RWPE1 (cell line): ENCODE measurements around the gene SSTR4.

Source experiments
- CTCF ChIA-PET: fragments of 350-600 bp; sonication (Branson Sonifier 250); formaldehyde crosslinking; extraction: SDS; loops from one replicate; lab custom pipeline; 2021; lab: Yijun Ruan, JAX
- POLR2A ChIA-PET: fragments of 400-600 bp; formaldehyde crosslinking; extraction: SDS; loops from one replicate; lab custom pipeline; 2020; ENCODE audit warnings: antibody characterized with exemption; ENCODE audit not compliant: low non-redundant PET; lab: Yijun Ruan, JAX
- DNase-seq: peaks from one replicate; pipeline ENCODE4 v3.0.0; 2012; ENCODE audit warnings: low spot score
- H3K27ac ChIP-seq: fragments of 450-650 bp; 2 replicates; pipeline ENCODE4 v1.5.1; 2017
- TF ChIP-seq, protein P1 (sequence below): fragments of 450-650 bp; conservative IDR thresholded peaks from 2 replicates; pipeline ENCODE4 v1.5.1; 2017; ENCODE audit warnings: low read depth, mild to moderate bottlenecking

SSTR4 gene

DNA sequence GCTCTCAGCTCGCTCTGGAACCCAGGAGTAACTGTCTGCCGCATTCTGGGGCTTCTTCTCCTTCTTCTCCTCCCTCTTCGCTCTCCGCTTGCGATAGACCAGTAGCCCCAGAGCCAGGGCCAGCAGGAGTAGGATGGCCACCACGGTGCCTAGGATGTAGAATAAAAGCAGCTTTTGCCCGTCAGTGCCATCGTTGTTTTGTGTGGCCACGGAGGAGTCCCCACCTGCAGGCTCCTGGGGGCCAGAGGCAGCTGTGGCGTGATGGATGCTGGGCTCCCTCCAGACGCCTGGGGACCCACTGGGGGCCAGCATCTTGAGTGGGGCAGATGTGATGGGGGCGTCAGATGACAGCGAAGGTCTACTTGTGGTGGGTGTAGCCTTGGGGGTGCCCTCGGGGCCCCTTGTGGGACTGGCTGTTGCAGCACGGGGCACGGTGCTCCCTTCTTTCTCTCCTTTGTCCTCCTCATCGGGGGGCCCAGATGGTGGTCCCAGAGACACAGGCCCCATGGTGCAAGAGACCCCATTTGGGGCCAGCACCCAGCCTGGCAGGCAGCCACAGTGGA lies 49.3 kb downstream of the SSTR4 start:
- TF ChIP-seq, protein P1, sequence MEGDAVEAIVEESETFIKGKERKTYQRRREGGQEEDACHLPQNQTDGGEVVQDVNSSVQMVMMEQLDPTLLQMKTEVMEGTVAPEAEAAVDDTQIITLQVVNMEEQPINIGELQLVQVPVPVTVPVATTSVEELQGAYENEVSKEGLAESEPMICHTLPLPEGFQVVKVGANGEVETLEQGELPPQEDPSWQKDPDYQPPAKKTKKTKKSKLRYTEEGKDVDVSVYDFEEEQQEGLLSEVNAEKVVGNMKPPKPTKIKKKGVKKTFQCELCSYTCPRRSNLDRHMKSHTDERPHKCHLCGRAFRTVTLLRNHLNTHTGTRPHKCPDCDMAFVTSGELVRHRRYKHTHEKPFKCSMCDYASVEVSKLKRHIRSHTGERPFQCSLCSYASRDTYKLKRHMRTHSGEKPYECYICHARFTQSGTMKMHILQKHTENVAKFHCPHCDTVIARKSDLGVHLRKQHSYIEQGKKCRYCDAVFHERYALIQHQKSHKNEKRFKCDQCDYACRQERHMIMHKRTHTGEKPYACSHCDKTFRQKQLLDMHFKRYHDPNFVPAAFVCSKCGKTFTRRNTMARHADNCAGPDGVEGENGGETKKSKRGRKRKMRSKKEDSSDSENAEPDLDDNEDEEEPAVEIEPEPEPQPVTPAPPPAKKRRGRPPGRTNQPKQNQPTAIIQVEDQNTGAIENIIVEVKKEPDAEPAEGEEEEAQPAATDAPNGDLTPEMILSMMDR = no peak
- H3K27ac ChIP-seq = no peak overlapping the region
- no peak for DNase-seq
- POLR2A ChIA-PET = no interaction called here
- CTCF ChIA-PET = interaction anchor here (0.6 kb wide), 2 partner anchors 10 to 1870 kb away, joined by 3 read pairs; no protein-coding TSS in a partner anchor

DNA sequence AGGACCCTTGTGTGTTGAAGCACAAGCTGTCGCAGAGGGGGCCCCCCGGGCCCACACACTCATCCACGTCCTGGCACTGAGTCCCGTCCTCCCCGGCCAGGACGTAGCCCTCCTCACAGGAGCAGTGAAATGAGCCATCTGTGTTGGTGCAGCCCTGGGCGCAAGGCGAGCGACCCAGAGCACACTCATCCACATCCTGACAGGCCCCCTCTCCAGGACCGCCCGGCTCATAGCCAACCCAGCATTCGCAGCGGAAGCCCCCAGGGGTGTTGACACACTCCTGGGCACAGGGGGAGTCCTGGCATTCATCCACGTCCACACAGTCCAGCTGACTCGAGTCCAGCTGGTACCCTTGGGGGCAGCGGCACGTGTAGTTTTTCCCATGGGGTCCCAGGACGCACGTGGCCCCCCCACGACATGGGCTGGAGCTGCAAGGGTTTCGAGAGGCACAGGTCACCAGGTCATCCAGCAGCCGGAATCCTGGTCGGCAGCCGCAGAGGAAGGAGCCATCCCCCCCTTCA lies 49.8 kb downstream of the SSTR4 start:
- POLR2A ChIA-PET = no interaction called here
- DNase-seq = no peak
- CTCF ChIA-PET = no interaction called here
- TF ChIP-seq, protein P1 = no peak
- H3K27ac ChIP-seq = no peak overlapping the region

DNA sequence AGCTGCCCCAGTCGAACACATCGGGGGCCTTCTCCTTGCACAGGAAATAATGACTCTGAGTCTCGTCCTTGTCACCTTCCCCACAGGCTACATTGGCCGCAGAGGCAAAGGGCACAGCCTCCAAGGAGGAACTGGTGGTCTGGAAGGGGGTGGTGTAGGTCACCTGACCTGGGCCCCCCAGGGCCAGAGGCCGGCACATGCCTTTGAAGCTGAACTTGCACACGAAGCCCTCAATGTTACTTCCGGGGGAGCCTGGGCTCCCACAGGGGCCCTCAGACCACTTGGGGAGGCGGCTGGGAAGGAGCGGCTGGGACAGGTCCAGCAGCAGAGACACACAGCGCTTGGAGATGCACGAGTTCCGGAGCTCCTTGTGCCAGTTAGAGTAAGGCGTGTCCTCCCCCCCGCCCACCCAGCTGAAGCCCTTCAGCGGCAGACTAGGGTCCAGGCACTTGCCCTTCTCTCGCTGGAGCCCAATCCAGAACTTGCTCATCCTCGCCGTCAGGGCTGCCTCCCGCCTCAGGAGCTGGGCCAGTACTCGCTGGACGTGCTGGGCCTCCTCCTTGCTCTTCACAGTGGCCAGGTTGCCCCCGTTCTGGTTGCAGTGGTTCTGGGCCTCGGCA lies 50.4 kb downstream of the SSTR4 start:
- CTCF ChIA-PET = interaction anchor here (0.6 kb wide), 1 partner anchor 88 kb away, joined by 4 read pairs; no protein-coding TSS in a partner anchor
- H3K27ac ChIP-seq = no peak overlapping the region
- TF ChIP-seq, protein P1 = no peak
- DNase-seq = no peak
- POLR2A ChIA-PET = no interaction called here

DNA sequence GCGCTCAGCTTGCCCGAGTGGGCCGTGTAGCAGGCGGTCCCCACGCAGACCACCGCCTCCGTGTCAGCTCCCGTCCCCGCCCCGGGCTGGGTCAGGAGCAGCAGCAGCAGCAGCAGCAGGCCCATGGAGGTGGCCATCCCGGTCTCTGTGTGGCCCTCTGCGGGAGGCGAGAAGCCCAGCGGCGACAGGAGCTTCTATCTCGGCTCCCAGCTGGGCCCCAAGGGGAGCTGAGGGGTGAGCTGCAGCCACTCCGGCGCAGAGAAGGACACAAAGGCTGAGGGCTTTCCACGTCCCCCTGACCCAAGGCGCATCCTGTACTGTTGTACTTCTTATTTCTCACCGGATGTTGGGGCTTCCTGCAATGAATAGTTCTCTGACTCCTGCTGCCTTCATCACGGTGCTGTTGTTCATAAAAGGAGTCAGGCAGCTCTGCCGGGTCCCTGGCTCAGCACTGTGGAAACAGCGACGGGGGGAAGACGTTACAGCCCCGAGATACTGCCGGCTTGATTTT lies 51.0 kb downstream of the SSTR4 start, which contains the start of gene CD93:
Gene CD93, minus strand, starts transcription at position 269 of the 511 bp plus-strand sequence. Its CDS starts 132 bp downstream, at position 137.
- TF ChIP-seq, protein P1 = no peak
- ChIA-PET CTCF (interaction anchor here (0.6 kb wide), 1 partner anchor 88 kb away, joined by 4 read pairs; no protein-coding TSS in a partner anchor), POLR2A (no interaction called here)
- no peak for DNase-seq
- no peak within 1 kb of the TSS for H3K27ac ChIP-seq

DNA sequence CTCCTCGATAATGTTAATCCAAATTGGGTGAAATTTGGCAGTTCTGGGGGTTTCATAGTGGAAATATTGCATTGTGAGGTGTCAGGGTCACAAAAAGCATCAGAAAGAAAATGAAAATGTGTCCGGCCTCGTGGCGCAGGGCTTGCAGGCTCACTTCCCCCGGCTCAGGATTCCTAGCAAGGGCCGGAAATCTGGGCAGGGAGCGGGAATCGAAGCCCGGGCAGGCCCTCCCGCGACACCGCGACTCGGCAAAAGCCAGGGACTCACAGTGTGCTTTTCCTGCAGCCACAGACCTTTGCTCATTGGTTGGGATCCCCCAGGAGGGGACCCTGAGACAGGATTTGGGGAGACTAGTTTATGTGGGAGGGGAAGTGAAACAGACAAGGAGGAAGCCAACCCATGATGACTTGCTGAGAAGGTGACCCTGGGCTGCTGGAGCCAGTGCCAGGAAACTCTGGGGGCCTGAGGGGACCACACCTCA lies 51.9 kb downstream of the SSTR4 start:
- ChIA-PET CTCF (no interaction called here), POLR2A (no interaction called here)
- TF ChIP-seq, protein P1 = no peak
- H3K27ac ChIP-seq = no peak overlapping the region
- DNase-seq = no peak

DNA sequence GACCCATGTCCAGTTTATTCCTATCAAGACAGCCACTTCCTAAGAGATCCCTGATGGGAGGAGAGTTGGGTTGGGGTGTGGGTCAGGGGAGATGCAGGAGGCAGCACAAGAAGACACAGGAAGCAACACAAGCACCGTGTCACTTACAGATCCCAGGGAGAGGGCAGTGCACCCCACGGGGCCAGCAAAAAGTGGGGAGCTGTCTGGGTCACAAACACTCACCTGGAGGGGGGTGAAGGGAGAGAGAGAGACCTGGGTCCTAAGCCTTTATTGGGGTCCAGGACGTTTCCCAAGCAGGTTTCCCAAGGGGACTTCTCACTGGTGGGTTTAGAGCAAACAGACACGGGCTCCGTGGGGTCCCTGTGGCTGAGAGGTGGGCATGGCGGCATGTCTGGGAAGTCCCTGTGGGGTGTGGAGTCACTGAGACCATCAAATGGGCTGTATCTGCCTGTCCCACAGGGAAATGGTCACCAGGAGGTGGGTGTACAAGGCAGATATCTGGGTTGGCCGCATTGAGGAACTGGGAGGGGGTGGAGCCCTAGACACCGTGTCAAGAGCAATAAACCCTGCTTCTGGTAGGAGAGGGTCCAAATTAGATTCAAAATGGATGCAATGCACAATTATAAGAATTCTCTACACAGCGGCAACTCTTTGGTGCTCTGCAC lies 52.6 kb downstream of the SSTR4 start:
- no peak overlapping the region for H3K27ac ChIP-seq
- DNase-seq = no peak
- ChIA-PET CTCF (interaction anchor here (0.7 to 1.4 kb wide), 2 partner anchors 70 to 396 kb away, joined by 3 to 4 read pairs; no protein-coding TSS in a partner anchor), POLR2A (no interaction called here)
- TF ChIP-seq, protein P1 = no peak
